Naive thymus-derived CD4-positive, alpha-beta T cell (primary cell): ENCODE measurements around the gene PCDHB12. TPM values are rescaled to one million over a fixed set of nuclear protein-coding genes. Genes with fewer than 3 reads are reported as not detected.

ENCODE experiments used
- ATAC-seq: fragments of 150-1000 bp; cut with Tn5 transposase; 2 replicates; pipeline ENCODE4 v1.10.0; 2021; ENCODE audit warnings: mild to moderate bottlenecking, moderate library complexity
- CTCF ChIA-PET: fragments of 350-600 bp; sonication (Branson Sonifier 250); formaldehyde crosslinking; loops from one replicate; lab custom pipeline; 2021; ENCODE audit warnings: antibody characterized with exemption; lab: Charles Lee
- POLR2A ChIA-PET: fragments of 350-600 bp; sonication (Branson Sonifier 250); formaldehyde crosslinking; loops from one replicate; lab custom pipeline; 2021; ENCODE audit warnings: antibody characterized with exemption, inconsistent platforms; lab: Charles Lee
- DNase-seq, 9 donors: peaks; one replicate each; pipeline versions ENCODE4 v3.0.0 to v3.0.0-alpha.2; 2020 to 2022; ENCODE audit warnings: mixed read lengths in 1 of 9
- H3K27ac ChIP-seq: one replicate; pipeline ENCODE4 v1.7.0; 2013; ENCODE audit warnings: mild to moderate bottlenecking, low read depth, low read length, moderate library complexity
- H3K27me3 ChIP-seq, 2 donors: one replicate each; pipeline ENCODE4 v1.7.0; 2013; ENCODE audit warnings: low read length in 2 of 2, mild to moderate bottlenecking in 2 of 2, moderate library complexity in 2 of 2; ENCODE audit not compliant: control insufficient read depth in 2 of 2, insufficient read depth in 2 of 2
- H3K36me3 ChIP-seq, 3 experiments: 1 replicate in 2 of 3; 2 replicates in 1 of 3; pipeline ENCODE4 v1.7.0; 2013; ENCODE audit warnings: low read length in 3 of 3, mild to moderate bottlenecking in 3 of 3, moderate library complexity in 1 of 3; ENCODE audit not compliant: insufficient read depth in 3 of 3, control insufficient read depth in 2 of 3
- H3K4me1 ChIP-seq, 2 donors: one replicate each; pipeline ENCODE4 v1.7.0; 2013; ENCODE audit warnings: low read length in 2 of 2, mild to moderate bottlenecking in 2 of 2, moderate library complexity in 1 of 2; ENCODE audit not compliant: control insufficient read depth in 2 of 2, insufficient read depth in 2 of 2
- H3K4me3 ChIP-seq: 2 replicates; pipeline ENCODE4 v1.7.0; 2013; ENCODE audit warnings: mild to moderate bottlenecking, low read length
- H3K9me3 ChIP-seq, 3 experiments: 1 replicate in 2 of 3; 2 replicates in 1 of 3; pipeline ENCODE4 v1.7.0; 2013; ENCODE audit warnings: low read length in 3 of 3; ENCODE audit not compliant: control insufficient read depth in 2 of 3
- H3K27ac Mint-ChIP-seq, 9 donors: one replicate each; pipeline ENCODE4 v1.8.0; 2020 to 2022; ENCODE audit warnings: mixed read lengths in 9 of 9, mild to moderate bottlenecking in 8 of 9, moderate library complexity in 5 of 9, inconsistent platforms in 2 of 9
- H3K27me3 Mint-ChIP-seq, 5 donors: one replicate each; pipeline ENCODE4 v1.8.0; 2021 to 2022; ENCODE audit warnings: mixed read lengths in 5 of 5, mild to moderate bottlenecking in 1 of 5
- H3K36me3 Mint-ChIP-seq, 5 donors: one replicate each; pipeline ENCODE4 v1.8.0; 2020 to 2022; ENCODE audit warnings: mixed read lengths in 5 of 5, mild to moderate bottlenecking in 3 of 5, inconsistent platforms in 1 of 5
- H3K4me1 Mint-ChIP-seq, 7 donors: one replicate each; pipeline ENCODE4 v1.8.0; 2020 to 2022; ENCODE audit warnings: mixed read lengths in 7 of 7, mild to moderate bottlenecking in 3 of 7, inconsistent platforms in 1 of 7
- H3K4me3 Mint-ChIP-seq, 10 donors: one replicate each; pipeline ENCODE4 v1.8.0; 2020 to 2022; ENCODE audit warnings: mild to moderate bottlenecking in 10 of 10, mixed read lengths in 10 of 10, moderate library complexity in 6 of 10, inconsistent platforms in 2 of 10
- H3K9me3 Mint-ChIP-seq, 11 donors: one replicate each; pipeline ENCODE4 v1.8.0; 2020 to 2022; ENCODE audit warnings: mixed read lengths in 11 of 11, mild to moderate bottlenecking in 4 of 11, inconsistent platforms in 1 of 11, moderate library complexity in 1 of 11
- intact Hi-C, 2 donors: fragments of 100-400 bp; cut with micrococcal nuclease; formaldehyde crosslinking; loops; one replicate each; pipeline ENCODE4 v1.15.1; 2023
- polyA plus RNA-seq, 2 donors: library from polyadenylated mRNA; unstranded; fragments of 300-500 nt; fragmentation: Illumina TruSeq; gene quantifications; one replicate each; pipeline ENCODE4 v1.2.3, GENCODE V29; 2021
- total RNA-seq, 6 experiments: library from RNA in 5 of 6; stranded (reverse) in 5 of 6; gene quantifications; 1 replicate in 5 of 6; 2 replicates in 1 of 6; pipeline ENCODE4 v1.2.3 and lab custom pipeline; 2021 to 2026

Gene PCDHB12
- total and polyA plus RNA-seq, 7 experiments from 2014 or later, result not detected

- intact Hi-C loops, result no loop called here
- Mint-ChIP-seq H3K4me3 (no peak overlapping the region), H3K27me3 (peaks cover 0 to 6% (median 0%) of the 10 kb centered on the region in 5 donors), H3K36me3 (peaks cover 0 to 44% (median 10%) of the 10 kb centered on the region in 5 donors), H3K27ac (no peak overlapping the region), H3K4me1 (no peaks in the 10 kb centered on the region), H3K9me3 (peaks cover 11 to 100% (median 78%) of the 10 kb centered on the region in 11 donors)
- no peaks in the 10 kb centered on the region for H3K36me3 ChIP-seq
- DNase-seq (no peak), ATAC-seq (no peak)
- CTCF ChIA-PET, result interaction anchor here (0.7 kb wide), 1 partner anchor 255 kb away, joined by 3 read pairs; no protein-coding TSS in a partner anchor
- H3K27me3 ChIP-seq, result no peaks in the 10 kb centered on the region
- no peak overlapping the region for H3K4me3 ChIP-seq
- POLR2A ChIA-PET, result no interaction called here
- H3K27ac ChIP-seq, result no peak overlapping the region
- no peaks in the 10 kb centered on the region for H3K4me1 ChIP-seq
- peaks cover 14 to 89% (median 26%) of the 10 kb centered on the region in 3 experiments for H3K9me3 ChIP-seq
Observed at GRCh38 chr5:141258464-141258863, 49.9 kb downstream of the PCDHB12 start.

DNA sequence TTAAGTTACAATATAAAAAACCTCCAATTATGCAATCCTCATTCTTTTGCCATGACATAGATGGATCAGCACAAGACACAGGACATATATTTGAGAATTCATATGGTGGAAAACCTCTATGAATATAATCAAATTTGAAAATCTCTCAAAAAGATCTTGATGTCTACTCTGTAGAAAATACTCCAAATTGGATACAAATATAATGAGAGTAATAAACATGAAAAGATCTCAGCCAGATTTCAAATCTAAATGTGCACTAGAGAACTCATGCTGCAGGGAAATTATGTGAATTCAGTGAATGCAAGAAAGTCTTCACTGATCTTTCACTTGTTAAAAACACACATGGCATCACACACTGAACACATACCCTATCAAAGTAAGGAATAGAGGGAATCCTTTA, 50.4 kb downstream of the PCDHB12 start:
- peaks cover 0 to 46% (median 11%) of the 10 kb centered on the region in 5 donors for H3K36me3 Mint-ChIP-seq
- H3K27ac Mint-ChIP-seq, result no peak overlapping the region
- no peak overlapping the region for H3K27ac ChIP-seq
- CTCF ChIA-PET, result interaction anchor here (0.7 kb wide), 1 partner anchor 254 kb away, joined by 3 read pairs; no protein-coding TSS in a partner anchor
- H3K27me3 Mint-ChIP-seq, result peaks cover 0 to 6% (median 0%) of the 10 kb centered on the region in 5 donors
- peaks cover 14 to 89% (median 26%) of the 10 kb centered on the region in 3 experiments for H3K9me3 ChIP-seq
- no peak overlapping the region for H3K4me3 ChIP-seq
- H3K27me3 ChIP-seq, result no peaks in the 10 kb centered on the region
- POLR2A ChIA-PET, result no interaction called here
- H3K4me3 Mint-ChIP-seq, result no peak overlapping the region
- H3K36me3 ChIP-seq, result no peaks in the 10 kb centered on the region
- ATAC-seq (no peak), DNase-seq (no peak)
- no peaks in the 10 kb centered on the region for H3K4me1 ChIP-seq
- intact Hi-C loops, result no loop called here
- H3K4me1 Mint-ChIP-seq, result no peaks in the 10 kb centered on the region
- H3K9me3 Mint-ChIP-seq, result peaks cover 11 to 100% (median 80%) of the 10 kb centered on the region in 11 donors

- ChIA-PET CTCF (no interaction called here), POLR2A (no interaction called here)
- H3K4me1 ChIP-seq, result no peaks in the 10 kb centered on the region
- no peak overlapping the region for H3K27ac Mint-ChIP-seq
- intact Hi-C loops, result no loop called here
- peaks cover 5 to 100% (median 76%) of the 10 kb centered on the region in 11 donors for H3K9me3 Mint-ChIP-seq
- peaks cover 7 to 41% (median 12%) of the 10 kb centered on the region in 5 donors for H3K36me3 Mint-ChIP-seq
- DNase-seq (no peak), ATAC-seq (no peak)
- H3K4me3 ChIP-seq, result no peak overlapping the region
- H3K4me1 Mint-ChIP-seq, result no peaks in the 10 kb centered on the region
- no peaks in the 10 kb centered on the region for H3K27me3 Mint-ChIP-seq
- H3K9me3 ChIP-seq, result peaks cover 14 to 87% (median 23%) of the 10 kb centered on the region in 3 experiments
- no peaks in the 10 kb centered on the region for H3K27me3 ChIP-seq
- H3K27ac ChIP-seq, result no peak overlapping the region
- no peaks in the 10 kb centered on the region for H3K36me3 ChIP-seq
- no peak overlapping the region for H3K4me3 Mint-ChIP-seq
Observed at GRCh38 chr5:141260458-141261237, 52.1 kb downstream of the PCDHB12 start.

- ChIA-PET POLR2A (no interaction called here), CTCF (no interaction called here)
- H3K4me1 Mint-ChIP-seq, result no peaks in the 10 kb centered on the region
- ATAC-seq (no peak), DNase-seq (no peak)
- peaks cover 12 to 41% (median 12%) of the 10 kb centered on the region in 5 donors for H3K36me3 Mint-ChIP-seq
- no peaks in the 10 kb centered on the region for H3K36me3 ChIP-seq
- H3K27ac Mint-ChIP-seq, result no peak overlapping the region
- H3K9me3 Mint-ChIP-seq, result peaks cover 10 to 100% (median 76%) of the 10 kb centered on the region in 11 donors
- H3K4me3 Mint-ChIP-seq, result no peak overlapping the region
- no peaks in the 10 kb centered on the region for H3K27me3 ChIP-seq
- H3K4me3 ChIP-seq, result no peak overlapping the region
- no peaks in the 10 kb centered on the region for H3K27me3 Mint-ChIP-seq
- no peak overlapping the region for H3K27ac ChIP-seq
- intact Hi-C loops, result no loop called here
- no peaks in the 10 kb centered on the region for H3K4me1 ChIP-seq
- peaks cover 14 to 88% (median 23%) of the 10 kb centered on the region in 3 experiments for H3K9me3 ChIP-seq
Observed at GRCh38 chr5:141261238-141261546, 52.7 kb downstream of the PCDHB12 start.

Other genes starting within 250 kb of the PCDHB12 start
Only the 30 nearest of the 37 such genes appear.
- not detected for gene PCDHB1, start 157.3 kb upstream of the PCDHB12 start, total RNA-seq
- gene PCDHB1, start 157.3 kb upstream of the PCDHB12 start, polyA plus RNA-seq, result not detected
- gene PCDHB2, start 114.1 kb upstream of the PCDHB12 start, total RNA-seq, result under 1 TPM in 4 of 5 experiments, not detected in 1; 0.34 to 0.97 (median 0.72) TPM
- gene PCDHB2, start 114.1 kb upstream of the PCDHB12 start, polyA plus RNA-seq, result not detected
- gene PCDHB3, start 108.2 kb upstream of the PCDHB12 start, total RNA-seq, result not detected
- gene PCDHB3, start 108.2 kb upstream of the PCDHB12 start, polyA plus RNA-seq, result not detected
- under 1 TPM in 1 of 5 experiments, not detected in 4; 0.19 TPM for gene PCDHB4, start 86.9 kb upstream of the PCDHB12 start, total RNA-seq
- gene PCDHB4, start 86.9 kb upstream of the PCDHB12 start, polyA plus RNA-seq, result not detected
- under 1 TPM in 4 of 5 experiments, not detected in 1; 0.11 to 0.41 (median 0.33) TPM for gene PCDHB5, start 73.5 kb upstream of the PCDHB12 start, total RNA-seq
- gene PCDHB5, start 73.5 kb upstream of the PCDHB12 start, polyA plus RNA-seq, result not detected
- not detected for gene PCDHB6, start 58.7 kb upstream of the PCDHB12 start, total RNA-seq
- gene PCDHB6, start 58.7 kb upstream of the PCDHB12 start, polyA plus RNA-seq, result not detected
- gene PCDHB7, start 36.1 kb upstream of the PCDHB12 start, total RNA-seq, result not detected
- not detected for gene PCDHB7, start 36.1 kb upstream of the PCDHB12 start, polyA plus RNA-seq
- gene PCDHB8, start 30.9 kb upstream of the PCDHB12 start, total RNA-seq, result not detected
- gene PCDHB8, start 30.9 kb upstream of the PCDHB12 start, polyA plus RNA-seq, result not detected
- under 1 TPM in 1 of 5 experiments, not detected in 4; 0.08 TPM for gene PCDHB16, start 26.3 kb upstream of the PCDHB12 start, total RNA-seq
- not detected for gene PCDHB16, start 26.3 kb upstream of the PCDHB12 start, polyA plus RNA-seq
- 1 to 10 TPM in 1 of 5 experiments, not detected in 4; 1.2 TPM for gene PCDHB9, start 21.6 kb upstream of the PCDHB12 start, total RNA-seq
- gene PCDHB9, start 21.6 kb upstream of the PCDHB12 start, polyA plus RNA-seq, result not detected
- under 1 TPM in 1 of 5 experiments, not detected in 4; 0.12 TPM for gene PCDHB10, start 16.4 kb upstream of the PCDHB12 start, total RNA-seq
- not detected for gene PCDHB10, start 16.4 kb upstream of the PCDHB12 start, polyA plus RNA-seq
- gene PCDHB11, start 9.1 kb upstream of the PCDHB12 start, total RNA-seq, result not detected
- gene PCDHB11, start 9.1 kb upstream of the PCDHB12 start, polyA plus RNA-seq, result not detected
- under 1 TPM in 1 of 5 experiments, not detected in 4; 0.08 TPM for gene PCDHB13, start 5.2 kb downstream of the PCDHB12 start, total RNA-seq
- not detected for gene PCDHB13, start 5.2 kb downstream of the PCDHB12 start, polyA plus RNA-seq
- not detected for gene PCDHB14, start 14.6 kb downstream of the PCDHB12 start, total RNA-seq
- gene PCDHB14, start 14.6 kb downstream of the PCDHB12 start, polyA plus RNA-seq, result not detected
- under 1 TPM in 1 of 5 experiments, not detected in 4; 0.24 TPM for gene PCDHB15, start 36.7 kb downstream of the PCDHB12 start, total RNA-seq
- gene PCDHB15, start 36.7 kb downstream of the PCDHB12 start, polyA plus RNA-seq, result not detected
- 1 to 10 TPM in 1 of 5 experiments, under 1 TPM in 4; 0.27 to 1.1 (median 0.41) TPM for gene SLC25A2, start 95.3 kb downstream of the PCDHB12 start, total RNA-seq
- under 1 TPM in 1 of 2 donors, not detected in 1; 0.34 TPM for gene SLC25A2, start 95.3 kb downstream of the PCDHB12 start, polyA plus RNA-seq
- gene TAF7, start 112.1 kb downstream of the PCDHB12 start, total RNA-seq, result 100 to 1,000 TPM in 2 of 5 experiments, 10 to 100 TPM in 3; 64.5 to 115 (median 84.9) TPM
- gene TAF7, start 112.1 kb downstream of the PCDHB12 start, polyA plus RNA-seq, result 100 to 1,000 TPM; 240 to 242 TPM
- under 1 TPM; 0.08 to 0.54 (median 0.17) TPM for gene PCDHGA1, start 121.8 kb downstream of the PCDHB12 start, total RNA-seq
- not detected for gene PCDHGA1, start 121.8 kb downstream of the PCDHB12 start, polyA plus RNA-seq
- gene PCDHGA2, start 130.0 kb downstream of the PCDHB12 start, total RNA-seq, result under 1 TPM in 4 of 5 experiments, not detected in 1; 0.10 to 0.15 (median 0.11) TPM
- not detected for gene PCDHGA2, start 130.0 kb downstream of the PCDHB12 start, polyA plus RNA-seq
- under 1 TPM in 1 of 5 experiments, not detected in 4; 0.24 TPM for gene PCDHGA3, start 135.1 kb downstream of the PCDHB12 start, total RNA-seq
- not detected for gene PCDHGA3, start 135.1 kb downstream of the PCDHB12 start, polyA plus RNA-seq
- gene PCDHGB1, start 141.4 kb downstream of the PCDHB12 start, total RNA-seq, result under 1 TPM in 1 of 5 experiments, not detected in 4; 0.24 TPM
- not detected for gene PCDHGB1, start 141.4 kb downstream of the PCDHB12 start, polyA plus RNA-seq
- under 1 TPM in 4 of 5 experiments, not detected in 1; 0.11 to 0.63 (median 0.18) TPM for gene PCDHGA4, start 146.3 kb downstream of the PCDHB12 start, total RNA-seq
- gene PCDHGA4, start 146.3 kb downstream of the PCDHB12 start, polyA plus RNA-seq, result under 1 TPM in 1 of 2 donors, not detected in 1; 0.20 TPM
- 1 to 10 TPM in 1 of 5 experiments, under 1 TPM in 3, not detected in 1; 0.24 to 1.3 (median 0.36) TPM for gene PCDHGB2, start 151.3 kb downstream of the PCDHB12 start, total RNA-seq
- gene PCDHGB2, start 151.3 kb downstream of the PCDHB12 start, polyA plus RNA-seq, result not detected
- under 1 TPM; 0.11 to 0.34 (median 0.24) TPM for gene PCDHGA5, start 155.4 kb downstream of the PCDHB12 start, total RNA-seq
- not detected for gene PCDHGA5, start 155.4 kb downstream of the PCDHB12 start, polyA plus RNA-seq
- under 1 TPM; 0.24 to 0.59 (median 0.43) TPM for gene PCDHGB3, start 161.5 kb downstream of the PCDHB12 start, total RNA-seq
- under 1 TPM in 1 of 2 donors, not detected in 1; 0.13 TPM for gene PCDHGB3, start 161.5 kb downstream of the PCDHB12 start, polyA plus RNA-seq
- under 1 TPM; 0.24 to 0.70 (median 0.35) TPM for gene PCDHGA6, start 165.2 kb downstream of the PCDHB12 start, total RNA-seq
- gene PCDHGA6, start 165.2 kb downstream of the PCDHB12 start, polyA plus RNA-seq, result not detected
- gene PCDHGA7, start 174.0 kb downstream of the PCDHB12 start, total RNA-seq, result under 1 TPM in 4 of 5 experiments, not detected in 1; 0.13 to 0.30 (median 0.19) TPM
- not detected for gene PCDHGA7, start 174.0 kb downstream of the PCDHB12 start, polyA plus RNA-seq
- gene PCDHGB4, start 179.0 kb downstream of the PCDHB12 start, total RNA-seq, result under 1 TPM in 4 of 5 experiments, not detected in 1; 0.08 to 0.27 (median 0.24) TPM
- not detected for gene PCDHGB4, start 179.0 kb downstream of the PCDHB12 start, polyA plus RNA-seq
- gene PCDHGA8, start 183.9 kb downstream of the PCDHB12 start, total RNA-seq, result under 1 TPM; 0.08 to 0.17 (median 0.13) TPM
- not detected for gene PCDHGA8, start 183.9 kb downstream of the PCDHB12 start, polyA plus RNA-seq
- under 1 TPM; 0.16 to 0.44 (median 0.42) TPM for gene PCDHGB5, start 189.2 kb downstream of the PCDHB12 start, total RNA-seq
- gene PCDHGB5, start 189.2 kb downstream of the PCDHB12 start, polyA plus RNA-seq, result under 1 TPM; 0.09 to 0.49 TPM